Upper lobe of right lung (tissue), 1 donor: ENCODE data around the gene SUMF1. TPM values are rescaled to one million over a fixed set of nuclear protein-coding genes. Genes with fewer than 3 reads are reported as not detected.

Source experiments
- ATAC-seq: fragments of 200-7000 bp; cut with Tn5 transposase; one replicate; pipeline ENCODE4 v1.9.1; 2020; ENCODE audit warnings: mild to moderate bottlenecking, moderate library complexity
- DNase-seq: peaks from one replicate; pipeline ENCODE4 v3.0.0-alpha.2; 2020
- H3K27ac ChIP-seq: fragments of 200-600 bp; one replicate; pipeline ENCODE4 v1.8.0; 2022
- H3K27me3 ChIP-seq: fragments of 200-600 bp; one replicate; pipeline ENCODE4 v1.8.0; 2022; ENCODE audit warnings: mild to moderate bottlenecking
- H3K36me3 ChIP-seq: fragments of 200-600 bp; one replicate; pipeline ENCODE4 v1.8.0; 2022
- H3K4me1 ChIP-seq: fragments of 200-600 bp; one replicate; pipeline ENCODE4 v1.8.0; 2022
- H3K4me3 ChIP-seq: fragments of 200-600 bp; one replicate; pipeline ENCODE4 v1.8.0; 2022; ENCODE audit warnings: mild to moderate bottlenecking
- H3K9me3 ChIP-seq: fragments of 200-600 bp; one replicate; pipeline ENCODE4 v1.8.0; 2022
- intact Hi-C: fragments of 100-400 bp; cut with DNase I; formaldehyde crosslinking; loops from one replicate; pipeline ENCODE4 v1.11.0; 2022
- total RNA-seq: library from RNA; stranded (reverse); fragmentation: NEBNext Ultra II Directional; extraction: Animal tissue kit (Norgen Biotek cat#: 25700); gene quantifications from one replicate; pipeline ENCODE4 v1.2.1, GENCODE V29; 2021
- TF ChIP-seq, protein P1 (sequence below): fragments of 200-600 bp; IDR thresholded peaks from one replicate; pipeline ENCODE4 v1.8.0; 2022; ENCODE audit warnings: antibody characterized with exemption
- donor health status: DM: no; HTN: yes; CAD: no; lungs with severe emphysema.

SUMF1 gene
- total RNA-seq, 1 donor from 2014 or later: 33.3 TPM

DNA sequence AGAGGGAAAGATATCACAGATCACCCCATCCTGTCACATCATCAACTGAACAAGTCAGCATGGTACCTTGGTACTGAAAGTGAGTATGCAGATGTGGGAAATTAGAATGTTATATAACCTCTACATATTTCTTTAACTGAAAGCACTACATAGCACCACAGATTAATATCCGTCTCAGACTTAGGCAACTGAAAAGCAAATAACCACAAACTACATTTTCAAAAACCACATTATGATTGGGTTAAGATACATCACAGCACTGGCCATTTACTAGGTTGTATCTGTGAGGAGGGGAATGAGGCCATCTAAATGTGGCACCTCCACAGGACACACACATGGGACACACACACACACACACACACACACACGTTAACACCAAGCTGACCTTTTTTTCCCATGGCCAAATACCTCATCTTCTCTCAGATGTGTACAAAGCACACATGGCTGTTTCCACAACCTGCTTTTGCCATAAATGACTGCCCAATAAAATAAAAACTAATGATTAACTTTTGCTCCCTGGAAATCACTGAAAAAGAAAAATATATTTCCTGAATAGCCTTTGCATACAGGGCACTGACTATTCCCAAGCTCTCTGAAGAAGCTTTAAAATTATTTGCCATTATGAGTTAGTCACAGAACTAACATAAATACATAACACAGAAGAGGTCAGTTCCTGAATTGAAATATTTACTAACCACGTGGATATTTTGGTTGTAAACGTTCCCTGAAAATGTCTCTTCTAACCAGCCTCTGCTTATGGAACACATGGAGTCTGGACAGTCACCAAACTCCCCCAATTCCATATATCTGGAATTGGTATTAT, 60.1 kb downstream of the SUMF1 start:
- Histone ChIP-seq H3K9me3 (no peaks in the 10 kb centered on the region), H3K27ac (no peak overlapping the region), H3K4me3 (no peak overlapping the region), H3K27me3 (no peaks in the 10 kb centered on the region), H3K4me1 (no peaks in the 10 kb centered on the region), H3K36me3 (peaks cover 30% of the 10 kb centered on the region)
- TF ChIP-seq, protein P1, sequence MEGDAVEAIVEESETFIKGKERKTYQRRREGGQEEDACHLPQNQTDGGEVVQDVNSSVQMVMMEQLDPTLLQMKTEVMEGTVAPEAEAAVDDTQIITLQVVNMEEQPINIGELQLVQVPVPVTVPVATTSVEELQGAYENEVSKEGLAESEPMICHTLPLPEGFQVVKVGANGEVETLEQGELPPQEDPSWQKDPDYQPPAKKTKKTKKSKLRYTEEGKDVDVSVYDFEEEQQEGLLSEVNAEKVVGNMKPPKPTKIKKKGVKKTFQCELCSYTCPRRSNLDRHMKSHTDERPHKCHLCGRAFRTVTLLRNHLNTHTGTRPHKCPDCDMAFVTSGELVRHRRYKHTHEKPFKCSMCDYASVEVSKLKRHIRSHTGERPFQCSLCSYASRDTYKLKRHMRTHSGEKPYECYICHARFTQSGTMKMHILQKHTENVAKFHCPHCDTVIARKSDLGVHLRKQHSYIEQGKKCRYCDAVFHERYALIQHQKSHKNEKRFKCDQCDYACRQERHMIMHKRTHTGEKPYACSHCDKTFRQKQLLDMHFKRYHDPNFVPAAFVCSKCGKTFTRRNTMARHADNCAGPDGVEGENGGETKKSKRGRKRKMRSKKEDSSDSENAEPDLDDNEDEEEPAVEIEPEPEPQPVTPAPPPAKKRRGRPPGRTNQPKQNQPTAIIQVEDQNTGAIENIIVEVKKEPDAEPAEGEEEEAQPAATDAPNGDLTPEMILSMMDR: no peak
- ATAC-seq (no peak), DNase-seq (no peak)
- intact Hi-C loops: no loop called here

DNA sequence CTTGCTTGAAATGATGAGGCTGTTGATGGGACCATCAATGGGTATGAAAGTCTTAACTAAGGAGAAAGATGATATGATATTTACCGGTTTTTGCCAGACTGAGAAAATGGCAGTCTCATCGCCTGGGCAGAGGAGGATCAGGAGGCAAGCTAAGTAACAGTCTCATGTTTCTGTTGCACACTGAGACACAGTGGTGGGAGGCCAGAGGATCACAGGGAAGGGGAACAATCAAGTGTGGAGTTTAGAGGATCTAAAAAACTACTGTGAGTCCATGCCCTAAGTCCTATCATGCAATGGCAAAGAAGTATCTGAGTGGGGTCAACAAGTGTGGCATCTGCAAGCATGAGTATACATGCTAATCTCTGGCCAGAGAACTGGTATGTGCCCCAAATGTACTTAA, 62.2 kb downstream of the SUMF1 start:
- intact Hi-C loops: no loop called here
- Histone ChIP-seq H3K4me1 (no peaks in the 10 kb centered on the region), H3K27ac (no peak overlapping the region), H3K4me3 (no peak overlapping the region), H3K27me3 (no peaks in the 10 kb centered on the region), H3K9me3 (no peaks in the 10 kb centered on the region), H3K36me3 (peaks cover 22% of the 10 kb centered on the region)
- ATAC-seq (no peak), DNase-seq (no peak)
- TF ChIP-seq, protein P1: no peak

DNA sequence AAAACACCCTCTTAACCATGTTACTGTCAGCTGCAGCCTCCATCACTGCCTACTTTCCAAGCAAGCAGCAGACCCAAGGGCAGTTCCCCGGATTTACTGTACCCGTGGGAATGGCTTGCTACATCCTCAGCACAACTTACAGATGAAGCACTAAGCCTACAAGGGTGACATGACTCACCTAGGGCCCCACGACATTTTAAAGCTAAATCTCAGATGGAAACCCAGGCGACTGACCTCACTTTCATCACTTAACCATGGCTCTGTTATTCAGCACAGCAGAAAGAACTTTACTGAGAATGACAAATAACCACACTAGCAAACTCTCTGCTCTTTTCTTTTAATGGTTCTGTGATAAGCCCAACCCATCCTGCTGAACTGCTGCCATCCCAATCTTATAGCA, 65.6 kb downstream of the SUMF1 start:
- Histone ChIP-seq H3K4me3 (no peak overlapping the region), H3K27me3 (no peaks in the 10 kb centered on the region), H3K4me1 (no peaks in the 10 kb centered on the region), H3K27ac (no peak overlapping the region), H3K9me3 (no peaks in the 10 kb centered on the region), H3K36me3 (peaks cover 17% of the 10 kb centered on the region)
- DNase-seq: no peak
- intact Hi-C loops: no loop called here
- no peak for ATAC-seq
- TF ChIP-seq, protein P1: no peak

DNA sequence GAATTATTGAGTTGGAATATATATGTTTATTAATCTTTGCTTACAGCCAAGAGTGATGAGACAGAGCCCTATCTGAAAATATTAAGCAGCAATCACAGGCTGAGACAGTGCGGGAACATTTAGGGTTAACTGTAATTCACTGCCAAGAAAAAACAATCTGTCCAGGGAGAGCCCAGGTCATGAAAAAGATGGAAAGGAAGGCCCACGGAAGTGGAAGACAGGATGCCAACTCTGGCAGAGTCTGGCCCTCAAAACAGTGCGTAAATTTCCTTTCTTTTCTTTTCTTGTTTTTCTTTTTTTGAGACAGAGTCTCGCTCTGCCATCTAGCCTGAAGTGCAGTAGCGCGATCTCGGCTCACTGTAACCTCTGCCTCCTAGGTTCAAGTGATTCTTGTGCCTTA, 67.6 kb downstream of the SUMF1 start:
- intact Hi-C loops: no loop called here
- TF ChIP-seq, protein P1: no peak
- H3K4me3 ChIP-seq: no peak overlapping the region
- no peaks in the 10 kb centered on the region for H3K27me3 ChIP-seq
- H3K4me1 ChIP-seq: no peaks in the 10 kb centered on the region
- peaks cover 16% of the 10 kb centered on the region for H3K36me3 ChIP-seq
- DNase-seq: no peak
- H3K9me3 ChIP-seq: no peaks in the 10 kb centered on the region
- no peak for ATAC-seq
- H3K27ac ChIP-seq: no peak overlapping the region

DNA sequence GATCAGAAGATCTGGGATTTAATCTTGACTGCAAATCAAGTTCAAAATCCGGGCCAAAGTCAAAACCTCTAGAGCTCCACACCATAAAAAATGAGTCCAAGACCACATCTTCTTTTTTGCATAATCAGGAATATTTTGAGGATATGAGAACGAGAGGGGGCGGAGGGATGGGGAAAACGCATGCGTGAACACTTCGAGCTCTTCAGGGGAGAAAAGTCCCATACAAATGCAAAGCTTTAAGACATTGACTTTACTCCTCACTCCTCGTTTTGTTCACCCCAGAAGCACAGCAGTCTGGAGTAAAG, 68.2 kb downstream of the SUMF1 start:
- Histone ChIP-seq H3K27me3 (no peaks in the 10 kb centered on the region), H3K27ac (no peak overlapping the region), H3K36me3 (peaks cover 10% of the 10 kb centered on the region), H3K9me3 (no peaks in the 10 kb centered on the region), H3K4me3 (no peak overlapping the region), H3K4me1 (no peaks in the 10 kb centered on the region)
- TF ChIP-seq, protein P1: no peak
- intact Hi-C loops: no loop called here
- DNase-seq (no peak), ATAC-seq (no peak)
